Thoracic aorta (tissue), 2 donors: ENCODE measurements around the gene GALNT9. TPM values are rescaled to one million over a fixed set of nuclear protein-coding genes. Genes with fewer than 3 reads are reported as not detected.

Experiments used
- ATAC-seq: fragments of 150-250 bp; one replicate; pipeline ENCODE4 v1.8.0; 2017; ENCODE audit warnings: low read depth; ENCODE audit not compliant: insufficient number of reproducible peaks, low FRiP score
- DNase-seq: peaks from one replicate; pipeline ENCODE4 v3.0.0-alpha.2; 2020; ENCODE audit warnings: low spot score
- H3K27ac ChIP-seq, 2 donors: fragments of 200-600 bp; sonication (generic); 1 replicate in 1 of 2; 2 replicates in 1 of 2; pipeline ENCODE4 v1.5.1; 2016; ENCODE audit warnings: mild to moderate bottlenecking in 2 of 2, moderate library complexity in 2 of 2
- H3K27me3 ChIP-seq: fragments of 200-600 bp; sonication (generic); replicated peaks from 2 replicates; pipeline ENCODE4 v1.6.0; 2016; ENCODE audit warnings: mild to moderate bottlenecking; ENCODE audit not compliant: insufficient read depth
- H3K36me3 ChIP-seq: fragments of 200-600 bp; sonication (generic); one replicate; pipeline ENCODE4 v1.5.1; 2016
- H3K4me1 ChIP-seq, 2 donors: fragments of 200-600 bp; sonication (generic); 1 replicate in 1 of 2; 2 replicates in 1 of 2; pipeline versions ENCODE4 v1.5.1 to v1.6.0; 2016; ENCODE audit warnings: low read depth in 2 of 2, mild to moderate bottlenecking in 1 of 2; ENCODE audit not compliant: control insufficient read depth in 1 of 2
- H3K4me3 ChIP-seq: fragments of 200-600 bp; sonication (generic); 2 replicates; pipeline ENCODE4 v1.5.1; 2016; ENCODE audit warnings: mild to moderate bottlenecking
- H3K9me3 ChIP-seq: fragments of 200-600 bp; sonication (generic); 2 replicates; pipeline ENCODE4 v1.5.1; 2016
- CTCF ChIP-seq: fragments of 200-600 bp; sonication (generic); IDR thresholded peaks from one replicate; pipeline ENCODE4 v1.5.1; 2019; ENCODE audit warnings: antibody characterized with exemption
- total RNA-seq, 2 donors: library from RNA; depleted of rRNA; stranded (reverse); fragments of >200 nt; gene quantifications; one replicate each; pipeline versions ENCODE4 v1.1.0 to v1.2.3, GENCODE V29; 2016

The GALNT9 gene
- total RNA-seq, 2 donors from 2014 or later = 1.7 TPM; not detected in 1

DNA sequence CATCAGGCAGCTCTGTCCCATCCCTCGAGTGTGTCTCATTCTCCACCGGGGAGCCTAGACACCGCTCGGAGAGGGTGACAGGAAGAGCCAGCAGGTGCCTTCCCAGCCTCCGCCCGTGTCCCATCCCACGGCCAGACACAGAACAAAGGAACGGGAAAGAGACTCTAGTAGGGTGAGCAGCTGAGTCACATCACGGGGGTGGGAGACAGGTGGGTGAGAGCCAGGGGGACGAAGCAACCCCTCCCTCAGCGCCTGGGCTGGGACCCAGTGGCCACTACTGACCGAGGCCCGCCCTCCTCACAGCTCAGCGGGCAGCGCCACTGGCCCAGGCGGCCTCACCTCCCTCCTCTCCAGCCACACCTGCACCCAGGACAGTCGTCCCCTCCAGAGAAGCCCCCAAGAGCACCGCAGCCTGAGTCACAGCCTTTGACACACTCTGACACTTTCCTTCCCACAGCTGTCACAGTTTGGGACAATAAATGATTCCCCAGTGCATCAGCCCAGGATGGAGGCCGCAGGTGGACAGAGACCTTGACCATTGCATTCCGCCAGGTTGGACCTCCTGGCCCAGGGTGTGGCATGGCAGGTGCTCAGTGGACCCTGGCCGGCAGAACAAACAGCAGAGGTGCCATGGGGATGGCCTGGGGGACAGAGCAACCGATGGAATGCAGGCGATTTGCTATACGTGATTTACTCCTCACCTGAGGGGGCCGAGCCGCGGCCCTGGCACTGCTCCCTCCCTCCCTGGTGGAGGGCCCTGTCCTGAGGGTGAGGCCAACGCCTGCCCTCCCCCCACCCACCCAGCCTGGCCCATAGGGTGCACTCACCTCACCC is 45.4 kb upstream of the GALNT9 start:
- peaks cover 8% of the 10 kb centered on the region for H3K9me3 ChIP-seq
- H3K27ac ChIP-seq = no peak overlapping the region
- DNase-seq (no peak), ATAC-seq (no peak)
- no peaks in the 10 kb centered on the region for H3K36me3 ChIP-seq
- H3K4me3 ChIP-seq = no peak overlapping the region
- H3K4me1 ChIP-seq = no peaks in the 10 kb centered on the region
- TF ChIP-seq CTCF = no peak
- H3K27me3 ChIP-seq = no peaks in the 10 kb centered on the region

DNA sequence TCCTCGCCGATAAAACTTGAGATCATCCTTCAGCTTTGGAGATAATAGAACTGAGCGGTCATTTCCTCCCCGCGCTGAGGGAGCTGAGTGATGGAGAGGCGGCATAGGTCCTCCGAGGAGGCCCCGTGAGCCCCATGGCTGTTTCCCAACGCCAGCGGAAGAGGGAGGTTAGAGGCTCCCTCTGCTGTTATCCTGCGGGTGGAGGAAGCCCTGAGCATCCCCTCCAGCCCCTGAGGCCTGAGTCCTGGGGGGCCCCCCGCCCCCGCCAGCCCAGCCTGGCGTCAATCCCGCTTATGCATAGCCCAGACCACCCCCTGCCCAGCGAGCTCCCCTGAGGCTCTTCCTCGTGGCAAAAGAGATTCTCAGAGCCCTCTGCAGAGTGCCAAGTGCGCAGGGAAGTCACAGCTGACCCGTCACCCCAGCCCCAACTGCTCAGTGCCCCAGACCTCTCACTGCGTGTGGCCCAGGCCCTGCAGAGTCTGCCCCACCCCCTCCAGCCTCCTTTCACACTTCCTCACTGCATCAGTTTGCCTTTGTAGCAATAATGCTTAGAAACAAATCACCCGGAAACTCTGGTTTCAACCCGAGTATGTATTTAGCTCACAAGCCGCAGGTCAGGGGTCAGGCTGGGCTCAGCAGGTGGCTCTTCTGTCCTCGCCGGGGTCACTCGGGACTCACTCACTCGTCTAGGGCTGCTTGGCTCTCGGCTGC is 44.7 kb upstream of the GALNT9 start:
- peaks cover 8% of the 10 kb centered on the region for H3K9me3 ChIP-seq
- H3K27ac ChIP-seq = no peak overlapping the region
- H3K4me1 ChIP-seq = no peaks in the 10 kb centered on the region
- no peak for DNase-seq
- H3K4me3 ChIP-seq = no peak overlapping the region
- TF ChIP-seq CTCF = no peak
- no peak for ATAC-seq
- no peaks in the 10 kb centered on the region for H3K36me3 ChIP-seq
- no peaks in the 10 kb centered on the region for H3K27me3 ChIP-seq

- ATAC-seq (no peak), DNase-seq (no peak)
- no peaks in the 10 kb centered on the region for H3K27me3 ChIP-seq
Observed at GRCh38 chr12:132367852-132368251, 38.5 kb upstream of the GALNT9 start.

GRCh38 chr12:132367071-132367851 is 37.9 kb upstream of the GALNT9 start:
- Histone ChIP-seq H3K4me3 (no peak overlapping the region), H3K4me1 (no peaks in the 10 kb centered on the region), H3K27me3 (no peaks in the 10 kb centered on the region), H3K36me3 (no peaks in the 10 kb centered on the region), H3K27ac (no peak overlapping the region), H3K9me3 (peaks cover 8% of the 10 kb centered on the region)
- TF ChIP-seq CTCF = no peak
- ATAC-seq (no peak), DNase-seq (no peak)

More at GRCh38 chr12:132367852-132368251, 38.5 kb upstream of the GALNT9 start:
- no peaks in the 10 kb centered on the region for H3K4me1 ChIP-seq
- H3K27ac ChIP-seq = no peak overlapping the region
- TF ChIP-seq CTCF = no peak
- no peak overlapping the region for H3K4me3 ChIP-seq
- H3K9me3 ChIP-seq = peaks cover 8% of the 10 kb centered on the region
- no peaks in the 10 kb centered on the region for H3K36me3 ChIP-seq
